HCT116 (cell line): ENCODE results near the gene SMARCE1. TPM values are rescaled to one million over a fixed set of nuclear protein-coding genes. Genes with fewer than 3 reads are reported as not detected.

Experiments
- ATAC-seq: fragments of 200-7000 bp; cut with Tn5 transposase; 2 replicates; pipeline ENCODE4 v1.9.1; 2020; ENCODE audit warnings: mild to moderate bottlenecking, moderate library complexity
- BruUV-seq: library from RNA; stranded (reverse); fragments of 400-500 nt; replicated peaks from 2 replicates; lab custom pipeline; 2021; lab: Mats Ljungman, UMichigan
- CTCF ChIA-PET: fragments of 300-600 bp; sonication (Branson Sonifier 250); formaldehyde crosslinking; loops from one replicate; lab custom pipeline; 2021; ENCODE audit warnings: antibody characterized with exemption; lab: Charles Lee
- POLR2A ChIA-PET: fragments of 300-600, 350-600 bp; sonication (Branson Sonifier 250); formaldehyde crosslinking; loops from one replicate; lab custom pipeline; 2021; ENCODE audit warnings: antibody characterized with exemption; lab: Charles Lee
- RAD21 ChIA-PET, 2 experiments: fragments of 300-600 bp; sonication (Branson Sonifier 250); formaldehyde crosslinking; loops; one replicate each; lab custom pipeline; 2023; ENCODE audit warnings: low total read pairs in 2 of 2; ENCODE audit not compliant: uncharacterized antibody in 2 of 2, unreplicated experiment in 2 of 2, low non-redundant PET in 1 of 2; lab: Charles Lee
- DNase-seq: peaks from one replicate; pipeline ENCODE4 v3.0.0-alpha.2; 2010; ENCODE audit warnings: low read depth, low spot score
- H2AFZ ChIP-seq: fragments of 200-600 bp; shearing (Covaris generic), sonication (generic); 2 replicates; pipeline ENCODE4 v1.6.1; 2017; ENCODE audit warnings: low read depth, mixed run types, mixed read lengths, antibody characterized with exemption, low read length; ENCODE audit not compliant: poor library complexity, severe bottlenecking
- H3K27ac ChIP-seq: 2 replicates; pipeline ENCODE4 v1.5.1; 2012; ENCODE audit warnings: low read depth, low read length
- H3K27me3 ChIP-seq: fragments of 200-600 bp; sonication (generic); 2 replicates; pipeline ENCODE4 v1.6.1; 2016; ENCODE audit warnings: mixed run types, low read length, mixed read lengths; ENCODE audit not compliant: insufficient read depth
- H3K36me3 ChIP-seq, 2 experiments: fragments of 200-500 bp in 1 of 2; fragments of 200-600 bp in 1 of 2; sonication (Bioruptor generic) in 1 of 2; sonication (generic) in 1 of 2; 2 replicates each; pipeline versions ENCODE4 v1.5.1 to v1.6.1; 2014 to 2016; ENCODE audit warnings: low read length in 2 of 2, inconsistent platforms in 1 of 2, mixed read lengths in 1 of 2, mixed run types in 1 of 2; ENCODE audit not compliant: insufficient read depth in 2 of 2, control insufficient read depth in 1 of 2
- H3K4me1 ChIP-seq, 2 experiments: fragments of 200-600 bp in 1 of 2; sonication (generic) in 1 of 2; 2 replicates each; pipeline versions ENCODE4 v1.5.1 to v1.6.1; 2012 to 2017; ENCODE audit warnings: low read length in 2 of 2, inconsistent platforms in 1 of 2, mild to moderate bottlenecking in 1 of 2, mixed read lengths in 1 of 2, mixed run types in 1 of 2, moderate library complexity in 1 of 2; ENCODE audit not compliant: insufficient read depth in 2 of 2, control insufficient read depth in 1 of 2
- H3K4me2 ChIP-seq: fragments of 200-600 bp; sonication (generic); 2 replicates; pipeline ENCODE4 v1.6.1; 2017; ENCODE audit warnings: mixed run types, low read length, mixed read lengths
- H3K4me3 ChIP-seq, 2 experiments: fragments of 200-600 bp in 1 of 2; sonication (generic) in 1 of 2; replicated peaks in 1 of 2; 2 replicates each; pipeline ENCODE4 v1.5.1; 2011 to 2016; ENCODE audit warnings: low read length in 2 of 2, control low read depth in 1 of 2, low read depth in 1 of 2, mild to moderate bottlenecking in 1 of 2, mixed read lengths in 1 of 2, mixed run types in 1 of 2
- H3K79me2 ChIP-seq: fragments of 200-600 bp; sonication (generic); 2 replicates; pipeline ENCODE4 v1.6.1; 2017; ENCODE audit warnings: mild to moderate bottlenecking, mixed run types, low read length, moderate library complexity, mixed read lengths; ENCODE audit not compliant: insufficient read depth
- H3K9ac ChIP-seq: fragments of 200-600 bp; sonication (generic); 2 replicates; pipeline ENCODE4 v1.6.1; 2016; ENCODE audit warnings: low read length, mixed read lengths
- H3K9me2 ChIP-seq: fragments of 200-600 bp; sonication (generic), shearing (Covaris generic); 2 replicates; pipeline ENCODE4 v1.6.1; 2017; ENCODE audit warnings: mixed run types, mild to moderate bottlenecking, moderate library complexity; ENCODE audit not compliant: insufficient read depth
- H3K9me3 ChIP-seq, 2 experiments: fragments of 200-500 bp in 1 of 2; fragments of 200-600 bp in 1 of 2; sonication (Bioruptor generic) in 1 of 2; sonication (generic) in 1 of 2; 2 replicates each; pipeline ENCODE4 v1.6.1; 2014 to 2017; ENCODE audit warnings: low read length in 2 of 2, mixed read lengths in 2 of 2, inconsistent platforms in 1 of 2, low read depth in 1 of 2, mild to moderate bottlenecking in 1 of 2, mixed run types in 1 of 2, moderate library complexity in 1 of 2; ENCODE audit not compliant: control insufficient read depth in 1 of 2, insufficient read depth in 1 of 2
- H4K20me1 ChIP-seq: fragments of 200-600 bp; sonication (generic), shearing (Covaris generic); 2 replicates; pipeline ENCODE4 v1.6.1; 2017; ENCODE audit warnings: mixed run types, mild to moderate bottlenecking, moderate library complexity; ENCODE audit not compliant: insufficient read depth
- CBX3 ChIP-seq: IDR thresholded peaks from 2 replicates; pipeline ENCODE4 v1.6.1; 2012; ENCODE audit warnings: low read depth
- CEBPB ChIP-seq: IDR thresholded peaks from 2 replicates; pipeline ENCODE4 v1.6.1; 2012; ENCODE audit warnings: low read depth
- FOSL1 ChIP-seq: IDR thresholded peaks from 2 replicates; pipeline ENCODE4 v1.6.1; 2012; ENCODE audit warnings: low read depth
- JUND ChIP-seq: IDR thresholded peaks from 2 replicates; pipeline ENCODE4 v1.6.1; 2012
- SIN3A ChIP-seq: IDR thresholded peaks from 2 replicates; pipeline ENCODE4 v1.6.1; 2012; ENCODE audit warnings: low read depth
- TCF7L2 ChIP-seq: IDR thresholded peaks from 2 replicates; pipeline ENCODE4 v1.7.0; 2011; ENCODE audit warnings: borderline replicate concordance, inconsistent platforms; ENCODE audit not compliant: insufficient read depth, insufficient read length; ENCODE audit errors: extremely low read depth
- ZFX ChIP-seq: fragments of 450-650 bp; IDR thresholded peaks from 2 replicates; pipeline ENCODE4 v1.6.1; 2017
- ZNF274 ChIP-seq: fragments of 200-500 bp; sonication (Bioruptor generic); IDR thresholded peaks from 2 replicates; pipeline ENCODE4 v1.6.1; 2014; ENCODE audit warnings: mild to moderate bottlenecking, low read depth, low read length, inconsistent platforms
- intact Hi-C: fragments of 100-400 bp; cut with micrococcal nuclease; formaldehyde crosslinking; loops from 2 replicates; pipeline ENCODE4 v1.10.0; 2022
- total RNA-seq: library from RNA; stranded (reverse); gene quantifications from one replicate; pipeline ENCODE4 v1.2.1, GENCODE V29; 2021; ENCODE audit not compliant: unreplicated experiment
- TF ChIP-seq, protein P1 (sequence below): IDR thresholded peaks from 2 replicates; pipeline ENCODE4 v1.6.1; 2011; ENCODE audit warnings: mild to moderate bottlenecking, low read length, moderate library complexity; ENCODE audit not compliant: insufficient replicate concordance; ENCODE audit errors: extremely low read depth
- TF ChIP-seq, protein P2 (sequence below): IDR thresholded peaks from 2 replicates; pipeline ENCODE4 v1.6.1; 2012
- TF ChIP-seq, protein P3 (sequence below): IDR thresholded peaks from 2 replicates; pipeline ENCODE4 v1.6.1; 2012

Gene SMARCE1
- total RNA-seq, 1 experiment from 2014 or later, result 136 TPM

GRCh38 chr17:40622509-40622928 is 25.1 kb downstream of the SMARCE1 start:
- BruUV-seq, result no TSS peak
- intact Hi-C loops, result loop anchor here (5.0 to 10.0 kb wide), 2 partner anchors 702 to 1025 kb away; no protein-coding TSS in a partner anchor

DNA sequence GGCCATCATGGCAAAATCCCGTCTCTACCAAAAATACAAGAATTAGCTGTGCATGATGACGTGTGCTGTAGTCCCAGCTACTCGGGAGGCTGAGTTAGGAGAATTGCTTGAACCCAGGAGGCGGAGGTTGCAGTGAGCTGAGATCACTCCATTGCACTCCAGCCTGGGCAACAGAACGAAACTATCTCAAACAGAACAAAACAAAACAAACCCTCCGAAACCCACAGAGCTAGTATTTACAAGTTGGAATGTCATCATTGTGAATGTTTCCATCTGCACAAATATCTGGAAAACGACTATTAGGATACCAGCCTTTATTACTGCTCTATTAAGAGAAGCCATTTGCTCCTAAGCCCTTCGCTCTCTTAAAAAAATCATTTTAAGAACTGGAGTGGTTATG is 26.0 kb downstream of the SMARCE1 start:
- Histone ChIP-seq H4K20me1 (no peaks in the 10 kb centered on the region), H3K4me1 (peaks cover 2 to 8% of the 10 kb centered on the region in 2 experiments; a peak in 3 of 4 replicates)
- TF ChIP-seq CEBPB (no peak), SIN3A (no peak), CBX3 (no peak), ZFX (no peak), TCF7L2 (no peak)
- TF ChIP-seq, protein P1, sequence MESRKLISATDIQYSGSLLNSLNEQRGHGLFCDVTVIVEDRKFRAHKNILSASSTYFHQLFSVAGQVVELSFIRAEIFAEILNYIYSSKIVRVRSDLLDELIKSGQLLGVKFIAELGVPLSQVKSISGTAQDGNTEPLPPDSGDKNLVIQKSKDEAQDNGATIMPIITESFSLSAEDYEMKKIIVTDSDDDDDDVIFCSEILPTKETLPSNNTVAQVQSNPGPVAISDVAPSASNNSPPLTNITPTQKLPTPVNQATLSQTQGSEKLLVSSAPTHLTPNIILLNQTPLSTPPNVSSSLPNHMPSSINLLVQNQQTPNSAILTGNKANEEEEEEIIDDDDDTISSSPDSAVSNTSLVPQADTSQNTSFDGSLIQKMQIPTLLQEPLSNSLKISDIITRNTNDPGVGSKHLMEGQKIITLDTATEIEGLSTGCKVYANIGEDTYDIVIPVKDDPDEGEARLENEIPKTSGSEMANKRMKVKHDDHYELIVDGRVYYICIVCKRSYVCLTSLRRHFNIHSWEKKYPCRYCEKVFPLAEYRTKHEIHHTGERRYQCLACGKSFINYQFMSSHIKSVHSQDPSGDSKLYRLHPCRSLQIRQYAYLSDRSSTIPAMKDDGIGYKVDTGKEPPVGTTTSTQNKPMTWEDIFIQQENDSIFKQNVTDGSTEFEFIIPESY, result no peak
- TF ChIP-seq, protein P2, sequence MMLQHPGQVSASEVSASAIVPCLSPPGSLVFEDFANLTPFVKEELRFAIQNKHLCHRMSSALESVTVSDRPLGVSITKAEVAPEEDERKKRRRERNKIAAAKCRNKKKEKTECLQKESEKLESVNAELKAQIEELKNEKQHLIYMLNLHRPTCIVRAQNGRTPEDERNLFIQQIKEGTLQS, result no peak
- TF ChIP-seq, protein P3, sequence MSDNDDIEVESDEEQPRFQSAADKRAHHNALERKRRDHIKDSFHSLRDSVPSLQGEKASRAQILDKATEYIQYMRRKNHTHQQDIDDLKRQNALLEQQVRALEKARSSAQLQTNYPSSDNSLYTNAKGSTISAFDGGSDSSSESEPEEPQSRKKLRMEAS, result no peak
- TF ChIP-seq, all 23 proteins: peak for 0
- H3K9me3 ChIP-seq, result no peaks in the 10 kb centered on the region
- H3K4me2 ChIP-seq, result no peak overlapping the region
- no peak overlapping the region for H3K9ac ChIP-seq
- no peaks in the 10 kb centered on the region for H3K9me2 ChIP-seq
- intact Hi-C loops, result loop anchor here (2.0 to 10.0 kb wide), 4 partner anchors 105 to 1045 kb away; no protein-coding TSS in a partner anchor
- no peak overlapping the region for H2AFZ ChIP-seq
- H3K27me3 ChIP-seq, result no peaks in the 10 kb centered on the region
- no peak for DNase-seq
- POLR2A ChIA-PET, result no interaction called here
- no TSS peak for BruUV-seq
- CTCF ChIA-PET, result interaction anchor here (0.7 to 3.2 kb wide), 3 partner anchors 170 to 1041 kb away, joined by 3 to 29 read pairs (median 5); no protein-coding TSS in a partner anchor
- no peaks in the 10 kb centered on the region for H3K79me2 ChIP-seq
- 0 out of 4 replicates have a peak, but pooled peaks cover 0 to 4% of the 10 kb centered on the region in 2 experiments for H3K36me3 ChIP-seq
- ATAC-seq, result no peak
- no peak overlapping the region for H3K27ac ChIP-seq
- RAD21 ChIA-PET, result no interaction called here
- no peak overlapping the region for H3K4me3 ChIP-seq

More at GRCh38 chr17:40622509-40622928, 25.1 kb downstream of the SMARCE1 start:
- Histone ChIP-seq H3K4me3 (no peak overlapping the region), H4K20me1 (no peaks in the 10 kb centered on the region), H3K79me2 (no peaks in the 10 kb centered on the region), H3K36me3 (peaks cover 5 to 6% of the 10 kb centered on the region in 2 experiments; a peak in 1 of 4 replicates), H3K4me2 (no peak overlapping the region), H3K27me3 (no peaks in the 10 kb centered on the region), H3K4me1 (peaks cover 2 to 8% of the 10 kb centered on the region in 2 experiments; a peak in 3 of 4 replicates), H2AFZ (no peak overlapping the region), H3K9ac (no peak overlapping the region), H3K9me3 (no peaks in the 10 kb centered on the region), H3K9me2 (no peaks in the 10 kb centered on the region)
- ChIA-PET RAD21 (no interaction called here), POLR2A (no interaction called here), CTCF (interaction anchor here (0.8 to 1.8 kb wide), 2 partner anchors 75 to 1040 kb away, joined by 3 to 5 read pairs; no protein-coding TSS in a partner anchor)
- no peak for DNase-seq
- TF ChIP-seq TCF7L2 (no peak), JUND (no peak), ZNF274 (no peak), CBX3 (no peak), FOSL1 (no peak)
- TF ChIP-seq, all 23 proteins: peak for 0
- H3K27ac ChIP-seq, result no peak overlapping the region
- ATAC-seq, result no peak
